WERI-Rb-1 (cell line): ENCODE data around the gene IFIT3.

Experiments
- DNase-seq: peaks from one replicate; pipeline ENCODE4 v3.0.0-alpha.2; 2020
- H3K27ac ChIP-seq: fragments of 250-450 bp; sonication (Bioruptor Pico); 2 replicates; pipeline ENCODE4 v1.5.1; 2020; ENCODE audit warnings: mild to moderate bottlenecking, moderate library complexity
- H3K27me3 ChIP-seq: fragments of 250-450 bp; sonication (Bioruptor Pico); 2 replicates; pipeline ENCODE4 v1.5.1; 2021; ENCODE audit warnings: mild to moderate bottlenecking, low read depth, moderate library complexity; ENCODE audit not compliant: insufficient read depth, severe bottlenecking
- H3K36me3 ChIP-seq: fragments of 250-450 bp; sonication (Bioruptor Pico); 2 replicates; pipeline ENCODE4 v1.5.1; 2020; ENCODE audit warnings: mild to moderate bottlenecking, moderate library complexity
- H3K4me3 ChIP-seq: 2 replicates; pipeline ENCODE4 v1.5.1; 2011; ENCODE audit warnings: low read depth, mild to moderate bottlenecking, control low read depth, low read length
- H3K9me3 ChIP-seq: fragments of 250-450 bp; sonication (Bioruptor Pico); 2 replicates; pipeline ENCODE4 v1.5.1; 2021; ENCODE audit warnings: mild to moderate bottlenecking, moderate library complexity; ENCODE audit not compliant: severe bottlenecking
- TF ChIP-seq, protein P1 (sequence below): IDR thresholded peaks from 2 replicates; pipeline ENCODE4 v1.5.1; 2011; ENCODE audit warnings: low read depth, mild to moderate bottlenecking, control low read depth, inconsistent platforms, low read length

The IFIT3 gene

GRCh38 chr10:89301721-89302445 is 25.9 kb upstream of the IFIT3 start, which contains the start of gene IFIT2:
Gene IFIT2 (plus strand): TSS chr10:89302046. CDS start chr10:89302124, 78 bp downstream.
- Histone ChIP-seq H3K36me3 (no peaks in the 10 kb centered on the region), H3K9me3 (peaks cover 3% of the 10 kb centered on the region), H3K4me3 (no peak within 1 kb of the TSS), H3K27ac (no peak within 1 kb of the TSS), H3K27me3 (no peaks in the 10 kb centered on the region)
- DNase-seq, result no peak
- TF ChIP-seq, protein P1, sequence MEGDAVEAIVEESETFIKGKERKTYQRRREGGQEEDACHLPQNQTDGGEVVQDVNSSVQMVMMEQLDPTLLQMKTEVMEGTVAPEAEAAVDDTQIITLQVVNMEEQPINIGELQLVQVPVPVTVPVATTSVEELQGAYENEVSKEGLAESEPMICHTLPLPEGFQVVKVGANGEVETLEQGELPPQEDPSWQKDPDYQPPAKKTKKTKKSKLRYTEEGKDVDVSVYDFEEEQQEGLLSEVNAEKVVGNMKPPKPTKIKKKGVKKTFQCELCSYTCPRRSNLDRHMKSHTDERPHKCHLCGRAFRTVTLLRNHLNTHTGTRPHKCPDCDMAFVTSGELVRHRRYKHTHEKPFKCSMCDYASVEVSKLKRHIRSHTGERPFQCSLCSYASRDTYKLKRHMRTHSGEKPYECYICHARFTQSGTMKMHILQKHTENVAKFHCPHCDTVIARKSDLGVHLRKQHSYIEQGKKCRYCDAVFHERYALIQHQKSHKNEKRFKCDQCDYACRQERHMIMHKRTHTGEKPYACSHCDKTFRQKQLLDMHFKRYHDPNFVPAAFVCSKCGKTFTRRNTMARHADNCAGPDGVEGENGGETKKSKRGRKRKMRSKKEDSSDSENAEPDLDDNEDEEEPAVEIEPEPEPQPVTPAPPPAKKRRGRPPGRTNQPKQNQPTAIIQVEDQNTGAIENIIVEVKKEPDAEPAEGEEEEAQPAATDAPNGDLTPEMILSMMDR, result no peak

DNA sequence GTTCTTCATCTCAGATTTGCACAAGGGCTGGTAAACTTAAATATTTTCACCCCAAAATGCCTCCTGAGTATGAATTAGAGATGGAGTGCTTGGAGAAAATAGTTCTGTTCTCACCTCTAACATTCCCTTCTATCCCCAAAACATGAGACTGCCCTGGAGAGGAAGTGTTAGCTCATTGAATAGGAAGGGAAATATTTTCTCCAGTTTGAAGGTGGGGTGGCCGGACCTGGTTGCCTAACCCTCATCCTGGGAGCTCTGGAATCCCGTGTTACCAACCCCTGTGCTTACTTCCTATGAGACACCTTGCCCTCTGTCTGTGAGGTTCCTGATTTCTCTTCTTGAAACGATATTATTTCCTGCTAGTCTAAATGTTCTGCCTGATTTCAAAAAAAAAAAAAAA is 25.2 kb upstream of the IFIT3 start:
- no peaks in the 10 kb centered on the region for H3K36me3 ChIP-seq
- H3K27me3 ChIP-seq, result no peaks in the 10 kb centered on the region
- DNase-seq, result no peak
- TF ChIP-seq, protein P1, result no peak
- no peak overlapping the region for H3K27ac ChIP-seq
- H3K4me3 ChIP-seq, result no peak overlapping the region
- H3K9me3 ChIP-seq, result peaks cover 3% of the 10 kb centered on the region

DNA sequence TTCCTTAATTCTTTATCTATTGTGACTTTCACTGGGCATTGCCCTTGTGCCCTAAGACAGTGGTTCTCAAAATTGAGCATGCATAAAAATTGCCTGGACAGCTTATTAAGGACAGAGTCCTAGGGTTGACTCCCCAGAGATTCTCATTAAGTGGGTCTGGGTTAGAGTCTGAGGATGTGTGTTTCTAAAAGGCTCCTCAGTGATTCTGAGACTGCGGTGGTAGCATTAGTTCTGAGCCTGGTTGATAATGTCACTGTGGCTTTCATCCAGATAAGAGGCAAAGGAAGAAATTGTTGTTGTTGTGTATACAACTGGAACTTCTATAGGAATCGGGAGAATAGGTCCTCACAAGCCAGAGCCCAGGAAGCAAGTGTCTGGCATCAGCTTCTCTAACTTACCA is 24.6 kb upstream of the IFIT3 start:
- no peak overlapping the region for H3K4me3 ChIP-seq
- H3K27me3 ChIP-seq, result no peaks in the 10 kb centered on the region
- H3K36me3 ChIP-seq, result no peaks in the 10 kb centered on the region
- TF ChIP-seq, protein P1, result no peak
- H3K27ac ChIP-seq, result no peak overlapping the region
- peaks cover 3% of the 10 kb centered on the region for H3K9me3 ChIP-seq
- DNase-seq, result no peak

DNA sequence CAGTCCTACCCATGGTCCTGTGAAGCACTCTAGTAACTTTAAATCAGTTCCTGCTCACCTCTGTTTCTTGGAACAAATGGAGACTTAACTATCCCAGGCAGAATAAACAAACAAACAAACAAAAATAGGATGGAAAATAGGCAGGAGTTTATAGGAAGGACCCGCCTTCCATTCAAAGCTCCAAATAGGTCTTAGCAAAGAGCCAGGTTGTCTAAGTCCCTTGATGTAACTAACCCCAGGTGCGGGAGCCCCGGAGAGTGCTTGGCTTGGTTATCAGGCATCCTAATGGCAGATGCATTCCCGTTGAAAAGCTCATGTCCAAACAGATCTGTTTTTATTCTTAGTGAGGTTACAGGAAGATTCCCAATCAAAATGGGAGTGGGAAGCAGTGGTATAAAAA is 23.8 kb upstream of the IFIT3 start:
- no peak overlapping the region for H3K27ac ChIP-seq
- DNase-seq, result no peak
- no peaks in the 10 kb centered on the region for H3K9me3 ChIP-seq
- H3K36me3 ChIP-seq, result no peaks in the 10 kb centered on the region
- no peaks in the 10 kb centered on the region for H3K27me3 ChIP-seq
- TF ChIP-seq, protein P1, result no peak
- H3K4me3 ChIP-seq, result no peak overlapping the region

GRCh38 chr10:89304446-89304845 is 23.4 kb upstream of the IFIT3 start:
- no peak overlapping the region for H3K4me3 ChIP-seq
- H3K36me3 ChIP-seq, result no peaks in the 10 kb centered on the region
- H3K27me3 ChIP-seq, result no peaks in the 10 kb centered on the region
- DNase-seq, result no peak
- H3K9me3 ChIP-seq, result no peaks in the 10 kb centered on the region
- TF ChIP-seq, protein P1, result no peak
- H3K27ac ChIP-seq, result no peak overlapping the region

- DNase-seq, result no peak
- Histone ChIP-seq H3K4me3 (no peak overlapping the region), H3K36me3 (no peaks in the 10 kb centered on the region), H3K27me3 (no peaks in the 10 kb centered on the region), H3K9me3 (no peaks in the 10 kb centered on the region), H3K27ac (no peak overlapping the region)
- TF ChIP-seq, protein P1, result no peak
Measured at GRCh38 chr10:89304925-89305324, 22.9 kb upstream of the IFIT3 start.
